OCI-LY1 (cell line): ENCODE measurements around the gene RNASEH1.

Source experiments
- CTCF ChIP-seq: fragments of 200-600 bp; sonication (generic), shearing (Covaris generic); IDR thresholded peaks from 2 replicates; pipeline ENCODE4 v1.5.1; 2017; ENCODE audit warnings: mild to moderate bottlenecking, antibody characterized with exemption, low read length, moderate library complexity, mixed read lengths
- EZH2 ChIP-seq: fragments of 200-600 bp; sonication (generic), shearing (Covaris generic); IDR thresholded peaks from 2 replicates; pipeline ENCODE4 v1.8.0; 2017; ENCODE audit warnings: borderline replicate concordance, mixed run types, mild to moderate bottlenecking, antibody characterized with exemption, low read length, moderate library complexity, mixed read lengths

- TF ChIP-seq CTCF (no peak), EZH2 (no peak)
Measured at GRCh38 chr2:3595985-3596384, 37.9 kb upstream of the RNASEH1 start.
